GM12875 (cell line): ENCODE results near the gene SMYD5.

Experiments used
- H3K4me3 ChIP-seq: one replicate; pipeline ENCODE4 v1.5.1; 2011; ENCODE audit warnings: low read depth, low read length, control low read depth
- CTCF ChIP-seq: IDR thresholded peaks from 2 replicates; pipeline ENCODE4 v1.5.1; 2011; ENCODE audit warnings: low read depth, mild to moderate bottlenecking, control low read depth, inconsistent platforms, low read length, moderate library complexity, borderline replicate concordance; ENCODE audit not compliant: insufficient read depth

Gene SMYD5

GRCh38 chr2:73253400-73253799 is 39.4 kb downstream of the SMYD5 start:
- no peak overlapping the region for H3K4me3 ChIP-seq
- no peak for TF ChIP-seq CTCF

- TF ChIP-seq CTCF: no peak
- H3K4me3 ChIP-seq: no peak overlapping the region
Observed at GRCh38 chr2:73253901-73254300, 39.9 kb downstream of the SMYD5 start.

- no peak for TF ChIP-seq CTCF
- no peak overlapping the region for H3K4me3 ChIP-seq
Observed at GRCh38 chr2:73254343-73255006, 40.4 kb downstream of the SMYD5 start.

- no peak for TF ChIP-seq CTCF
- H3K4me3 ChIP-seq: no peak overlapping the region
Observed at GRCh38 chr2:73255007-73255644, 41.1 kb downstream of the SMYD5 start.

GRCh38 chr2:73255907-73256617 is 42.0 kb downstream of the SMYD5 start:
- H3K4me3 ChIP-seq: no peak overlapping the region
- no peak for TF ChIP-seq CTCF

GRCh38 chr2:73256618-73256922 is 42.5 kb downstream of the SMYD5 start:
- H3K4me3 ChIP-seq: no peak overlapping the region
- TF ChIP-seq CTCF: no peak

- TF ChIP-seq CTCF: no peak
- H3K4me3 ChIP-seq: no peak overlapping the region
Observed at GRCh38 chr2:73257021-73257420, 43.0 kb downstream of the SMYD5 start.
